DMS79 (cell line): ENCODE data around the gene NUDT22.
"Not testable (repeated sequence)": the region's sequence is repeated elsewhere in the genome, so short reads cannot be mapped to it uniquely, and the experiment has no call there.

ENCODE experiments used
- DNase-seq: peaks from one replicate; lab custom pipeline; 2025; lab: John Stamatoyannopoulos, UW

NUDT22 gene

GRCh38 chr11:64244107-64244506 lies 18.0 kb downstream of the NUDT22 start:
- no peak for DNase-seq

GRCh38 chr11:64244966-64245365 lies 18.9 kb downstream of the NUDT22 start:
- no peak for DNase-seq

GRCh38 chr11:64245401-64245796 lies 19.3 kb downstream of the NUDT22 start:
- DNase-seq, result no peak

GRCh38 chr11:64245797-64246620 lies 19.9 kb downstream of the NUDT22 start:
- peak; percentile 30 for DNase-seq

- DNase-seq, result not testable (repeated sequence)
Measured at GRCh38 chr11:64246621-64246870, 20.5 kb downstream of the NUDT22 start.

GRCh38 chr11:64246871-64247728 lies 21.0 kb downstream of the NUDT22 start, which contains the start of gene PPP1R14B:
Gene PPP1R14B (minus strand): TSS chr11:64246943. CDS start chr11:64246673, 270 bp downstream.
- DNase-seq, result peak; percentile 76

GRCh38 chr11:64247729-64248531 lies 21.9 kb downstream of the NUDT22 start:
- no peak for DNase-seq

- DNase-seq, result no peak
Measured at GRCh38 chr11:64248578-64248977, 22.5 kb downstream of the NUDT22 start.

- DNase-seq, result no peak
Measured at GRCh38 chr11:64249038-64249437, 23.0 kb downstream of the NUDT22 start.

- no peak for DNase-seq
Measured at GRCh38 chr11:64249563-64250414, 23.7 kb downstream of the NUDT22 start.

DNA sequence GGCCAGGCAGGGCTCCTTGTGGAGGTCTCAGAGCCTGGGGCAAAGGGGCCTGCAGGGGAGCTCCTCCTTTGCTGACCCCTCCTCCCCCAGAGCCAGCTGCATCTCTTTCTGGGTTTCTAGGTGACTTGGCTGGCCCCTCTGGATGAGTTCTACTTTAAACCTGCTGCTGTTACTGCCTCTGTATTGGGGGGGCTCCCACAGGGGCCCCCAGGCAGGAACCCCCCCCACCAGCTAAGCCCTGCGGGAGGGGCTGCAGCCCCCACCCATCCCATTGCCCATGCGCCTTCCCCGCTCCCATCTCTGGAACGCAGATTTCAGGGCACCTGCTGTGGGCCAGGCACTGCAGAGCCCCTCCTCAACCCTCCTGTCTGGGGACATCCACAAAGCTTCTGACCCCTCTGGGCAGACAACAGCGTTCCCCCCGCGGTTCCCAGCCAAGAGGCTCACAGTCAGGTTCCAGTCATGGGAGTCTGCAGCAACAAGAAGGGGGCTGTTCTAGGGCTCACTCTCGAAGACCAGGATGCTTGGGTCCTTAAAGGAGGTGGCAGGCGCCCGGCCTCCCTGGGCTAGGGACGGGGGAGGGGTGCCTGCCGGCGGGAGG lies 24.4 kb downstream of the NUDT22 start:
- DNase-seq, result peak; percentile 49

- no peak for DNase-seq
Measured at GRCh38 chr11:64251016-64251752, 25.1 kb downstream of the NUDT22 start, which contains the start of gene PLCB3. Gene PLCB3 (plus strand): TSS chr11:64251530. CDS start chr11:64251650, 120 bp downstream.

DNA sequence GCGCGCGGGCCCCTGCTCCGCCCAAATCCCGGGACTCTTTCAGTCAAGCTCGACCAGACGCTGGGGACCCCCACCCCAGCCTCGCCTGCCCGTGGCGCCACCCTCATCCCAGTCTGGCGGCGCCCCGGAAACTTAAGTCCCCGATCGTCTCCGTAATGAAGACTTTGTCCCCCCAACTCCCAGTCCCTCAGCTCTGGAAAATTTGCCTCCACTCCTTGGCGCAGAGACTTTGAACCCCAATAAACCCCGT lies 25.6 kb downstream of the NUDT22 start:
- DNase-seq, result no peak

- DNase-seq, result no peak
Measured at GRCh38 chr11:64252003-64252872, 26.2 kb downstream of the NUDT22 start.

DNA sequence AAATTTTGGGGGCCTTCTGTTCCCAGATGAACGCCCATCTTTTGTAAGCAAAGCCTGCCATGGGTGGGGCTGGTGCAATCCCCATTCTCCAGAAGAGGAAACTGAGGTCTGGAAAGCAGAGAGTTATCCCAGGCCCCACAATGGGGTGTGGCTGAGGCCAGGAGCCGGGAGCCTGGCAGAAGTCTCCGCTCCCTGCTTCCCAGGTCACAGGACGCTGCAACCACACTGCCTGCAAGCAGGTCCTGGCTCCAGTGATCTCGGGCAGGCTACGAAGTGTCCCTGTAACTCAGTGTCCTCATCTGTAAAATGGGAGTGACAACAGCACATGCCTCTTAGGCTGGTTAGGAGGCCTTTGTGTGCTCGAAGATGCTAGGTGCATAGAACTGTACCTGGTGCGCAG lies 27.0 kb downstream of the NUDT22 start:
- no peak for DNase-seq

DNA sequence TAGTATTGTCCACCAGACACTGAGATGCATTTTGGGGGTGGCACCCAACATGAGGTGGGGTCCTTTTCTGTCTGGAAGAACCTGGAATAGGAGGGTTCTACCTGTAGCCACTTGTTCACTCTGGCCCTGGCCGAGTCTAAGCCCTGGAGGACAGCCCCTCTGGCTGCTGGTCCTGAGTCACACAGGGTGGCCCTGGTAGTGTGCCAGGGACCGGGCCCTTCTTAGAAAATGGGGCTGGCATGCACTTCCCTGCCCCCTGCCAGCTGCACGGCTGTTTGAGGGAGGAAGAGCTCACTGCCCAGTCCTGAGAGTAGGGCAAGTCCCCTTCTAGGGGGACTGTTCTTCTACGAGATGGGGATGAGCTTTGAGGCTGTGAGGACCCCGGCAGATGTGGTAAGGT lies 27.4 kb downstream of the NUDT22 start:
- DNase-seq, result no peak

- DNase-seq, result no peak
Measured at GRCh38 chr11:64254326-64254725, 28.3 kb downstream of the NUDT22 start.

GRCh38 chr11:64255135-64256128 lies 29.4 kb downstream of the NUDT22 start:
- no peak for DNase-seq
